ENCODE data around the gene CFAP97D2.

Gene CFAP97D2

GRCh38 chr13:114142137-114142550 is 36.9 kb upstream of the CFAP97D2 start:
- Histone ChIP-seq H3K36me3 (no peaks in the 10 kb centered on the region), H3K27ac (0 out of 22 replicates have a peak overlapping the region, but pooled peaks of 1 of the 11 experiments have one; percentile 62), H3K9me3 (replicated peaks in 1 of 11) (no peaks in the 10 kb centered on the region; a peak in 1 of 22 replicates), H3K4me3 (no peak overlapping the region), H3K27me3 (peaks cover 0 to 37% (median 0%) of the 10 kb centered on the region in 11 experiments; a peak in 7 of 22 replicates), H3K4me1 (peaks cover 53 to 75% (median 73%) of the 10 kb centered on the region in 10 experiments), H3K4me2 (peak overlapping the region; percentile 79 to 93 (median 84)), H4K20me1 (peaks cover 0 to 11% (median 0%) of the 10 kb centered on the region in 11 experiments; a peak in 4 of 22 replicates), H3K9ac (no peak overlapping the region; a peak in 1 of 22 replicates)
- no peak for TF ChIP-seq Cebpa-rat (IDR thresholded peaks at IDR 0.05)

GRCh38 chr13:114142640-114143490 is 36.2 kb upstream of the CFAP97D2 start:
- no peak for TF ChIP-seq Cebpa-rat (IDR thresholded peaks at IDR 0.05)
- Histone ChIP-seq H3K4me2 (peak overlapping the region; percentile 79 to 93 (median 84)), H3K9ac (peak overlapping the region in 3 of 11 experiments; percentile 10 to 38 (median 32); a peak in 3 of 22 replicates), H3K4me1 (peaks cover 54 to 80% (median 77%) of the 10 kb centered on the region in 10 experiments), H3K27ac (peak overlapping the region in 3 of 11 experiments; percentile 23 to 62 (median 28); a peak in 4 of 22 replicates), H3K36me3 (no peaks in the 10 kb centered on the region), H3K9me3 (replicated peaks in 1 of 11) (no peaks in the 10 kb centered on the region; a peak in 1 of 22 replicates), H3K27me3 (peaks cover 0 to 37% (median 0%) of the 10 kb centered on the region in 11 experiments; a peak in 7 of 22 replicates), H4K20me1 (peaks cover 0 to 11% (median 0%) of the 10 kb centered on the region in 11 experiments; a peak in 4 of 22 replicates), H3K4me3 (no peak overlapping the region)

- H3K27ac ChIP-seq, result peak overlapping the region in 6 of 11 experiments; percentile 1 to 62 (median 14); a peak in 8 of 22 replicates
- TF ChIP-seq Cebpa-rat (IDR thresholded peaks at IDR 0.05), result no peak
- peaks cover 65 to 91% (median 88%) of the 10 kb centered on the region in 10 experiments for H3K4me1 ChIP-seq
- peaks cover 0 to 37% (median 0%) of the 10 kb centered on the region in 11 experiments; a peak in 7 of 22 replicates for H3K27me3 ChIP-seq
- H3K9me3 ChIP-seq (replicated peaks in 1 of 11), result no peaks in the 10 kb centered on the region
- H3K4me2 ChIP-seq, result peak overlapping the region; percentile 79 to 93 (median 84)
- no peaks in the 10 kb centered on the region for H3K36me3 ChIP-seq
- H3K4me3 ChIP-seq, result no peak overlapping the region; a peak in 1 of 20 replicates
- peak overlapping the region in 5 of 11 experiments; percentile 3 to 52 (median 9); a peak in 7 of 22 replicates for H3K9ac ChIP-seq
- H4K20me1 ChIP-seq, result peaks cover 0 to 11% (median 0%) of the 10 kb centered on the region in 11 experiments; a peak in 4 of 22 replicates
These were observed 35.1 kb upstream of the CFAP97D2 start for GRCh38 chr13:114143806-114144605.

GRCh38 chr13:114144606-114145244 is 34.3 kb upstream of the CFAP97D2 start:
- no peak overlapping the region; a peak in 1 of 20 replicates for H3K4me3 ChIP-seq
- H4K20me1 ChIP-seq, result peaks cover 0 to 11% (median 0%) of the 10 kb centered on the region in 11 experiments; a peak in 4 of 22 replicates
- peak overlapping the region in 5 of 11 experiments; percentile 3 to 52 (median 9); a peak in 8 of 22 replicates for H3K9ac ChIP-seq
- H3K27me3 ChIP-seq, result peaks cover 0 to 37% (median 0%) of the 10 kb centered on the region in 11 experiments; a peak in 7 of 22 replicates
- H3K36me3 ChIP-seq, result no peaks in the 10 kb centered on the region
- peak overlapping the region; percentile 79 to 93 (median 84) for H3K4me2 ChIP-seq
- peaks cover 66 to 98% (median 96%) of the 10 kb centered on the region in 10 experiments for H3K4me1 ChIP-seq
- no peaks in the 10 kb centered on the region for H3K9me3 ChIP-seq (replicated peaks in 1 of 11)
- no peak for TF ChIP-seq Cebpa-rat (IDR thresholded peaks at IDR 0.05)
- peak overlapping the region in 6 of 11 experiments; percentile 1 to 62 (median 14); a peak in 5 of 22 replicates for H3K27ac ChIP-seq

- Histone ChIP-seq H3K27me3 (peaks cover 0 to 32% (median 0%) of the 10 kb centered on the region in 11 experiments; a peak in 7 of 22 replicates), H3K4me1 (peaks cover 63 to 99% (median 96%) of the 10 kb centered on the region in 10 experiments), H3K4me3 (no peak overlapping the region), H3K9ac (0 out of 22 replicates have a peak overlapping the region, but pooled peaks of 1 of the 11 experiments have one; percentile 35), H3K4me2 (peak overlapping the region; percentile 79 to 93 (median 84)), H3K9me3 (replicated peaks in 1 of 11) (no peaks in the 10 kb centered on the region), H3K27ac (no peak overlapping the region), H3K36me3 (no peaks in the 10 kb centered on the region), H4K20me1 (peaks cover 0 to 9% (median 0%) of the 10 kb centered on the region in 11 experiments; a peak in 4 of 22 replicates)
- TF ChIP-seq Cebpa-rat (IDR thresholded peaks at IDR 0.05), result no peak
These were observed 33.8 kb upstream of the CFAP97D2 start for GRCh38 chr13:114145256-114145655.

- H4K20me1 ChIP-seq, result peaks cover 0 to 9% (median 0%) of the 10 kb centered on the region in 11 experiments; a peak in 3 of 22 replicates
- no peak overlapping the region for H3K4me3 ChIP-seq
- TF ChIP-seq Cebpa-rat (IDR thresholded peaks at IDR 0.05), result no peak
- H3K4me2 ChIP-seq, result peak overlapping the region; percentile 79 to 93 (median 84); a peak in 21 of 22 replicates
- peaks cover 63 to 99% (median 96%) of the 10 kb centered on the region in 10 experiments for H3K4me1 ChIP-seq
- 0 out of 22 replicates have a peak overlapping the region, but pooled peaks of 1 of the 11 experiments have one; percentile 14 for H3K9ac ChIP-seq
- H3K27ac ChIP-seq, result no peak overlapping the region
- no peaks in the 10 kb centered on the region for H3K36me3 ChIP-seq
- H3K27me3 ChIP-seq, result peaks cover 0 to 27% (median 0%) of the 10 kb centered on the region in 11 experiments; a peak in 7 of 22 replicates
- no peaks in the 10 kb centered on the region for H3K9me3 ChIP-seq (replicated peaks in 1 of 11)
These were observed 33.3 kb upstream of the CFAP97D2 start for GRCh38 chr13:114145722-114146121.

- TF ChIP-seq Cebpa-rat (IDR thresholded peaks at IDR 0.05), result no peak
- no peaks in the 10 kb centered on the region for H3K36me3 ChIP-seq
- peaks cover 63 to 99% (median 96%) of the 10 kb centered on the region in 10 experiments for H3K4me1 ChIP-seq
- 0 out of 22 replicates have a peak, but pooled peaks cover 0 to 3% (median 0%) of the 10 kb centered on the region in 11 experiments for H3K9me3 ChIP-seq (replicated peaks in 1 of 11)
- H3K9ac ChIP-seq, result no peak overlapping the region
- peaks cover 0 to 23% (median 0%) of the 10 kb centered on the region in 11 experiments; a peak in 5 of 22 replicates for H3K27me3 ChIP-seq
- peak overlapping the region in 10 of 11 experiments; percentile 79 to 93 (median 84); a peak in 20 of 22 replicates for H3K4me2 ChIP-seq
- H3K4me3 ChIP-seq, result no peak overlapping the region
- no peak overlapping the region for H3K27ac ChIP-seq
- H4K20me1 ChIP-seq, result peaks cover 0 to 9% (median 0%) of the 10 kb centered on the region in 11 experiments; a peak in 3 of 22 replicates
These were observed 32.9 kb upstream of the CFAP97D2 start for GRCh38 chr13:114146173-114146572.

Data from BLaER1 treated with 17β-estradiol and CSF1 and Interleukin-3, amounts not matched to agents 10 nM and 100 nM (cell line).